Left lung (tissue), 14 donors: Measurements from ENCODE around the gene KRTAP7-1. TPM values are rescaled to one million over a fixed set of nuclear protein-coding genes. Genes with fewer than 3 reads are reported as not detected.

Experiments
- ATAC-seq: fragments of 200-7000 bp; cut with Tn5 transposase; one replicate; pipeline ENCODE4 v1.9.1; 2020; ENCODE audit warnings: moderate library complexity
- DNase-seq, 4 donors: peaks; one replicate each; pipeline ENCODE4 v3.0.0-alpha.2; 2013 to 2020
- H3K27ac ChIP-seq, 2 donors: fragments of 200-600 bp; sonication (generic) in 1 of 2; one replicate each; pipeline versions ENCODE4 v1.5.0 to v1.8.0; 2020 to 2021
- H3K27me3 ChIP-seq, 2 donors: fragments of 200-600 bp; sonication (generic) in 1 of 2; one replicate each; pipeline versions ENCODE4 v1.5.0 to v1.8.0; 2020 to 2021
- H3K36me3 ChIP-seq, 2 donors: fragments of 200-600 bp; sonication (generic) in 1 of 2; one replicate each; pipeline versions ENCODE4 v1.5.0 to v1.8.0; 2020 to 2021
- H3K4me1 ChIP-seq, 2 donors: fragments of 200-600 bp; one replicate each; pipeline ENCODE4 v1.8.0; 2021
- H3K4me3 ChIP-seq, 2 donors: fragments of 200-600 bp; sonication (generic) in 1 of 2; one replicate each; pipeline versions ENCODE4 v1.5.0 to v1.8.0; 2020 to 2021; ENCODE audit warnings: mild to moderate bottlenecking in 1 of 2
- H3K9me3 ChIP-seq, 2 donors: fragments of 200-600 bp; sonication (generic) in 1 of 2; one replicate each; pipeline versions ENCODE4 v1.5.0 to v1.8.0; 2020 to 2021
- CTCF ChIP-seq, 2 donors: fragments of 200-600 bp; sonication (generic) in 1 of 2; IDR thresholded peaks; one replicate each; pipeline versions ENCODE4 v1.5.0 to v1.8.0; 2021; ENCODE audit warnings: antibody characterized with exemption in 2 of 2
- intact Hi-C, 2 donors: fragments of 100-400 bp; cut with DNase I; formaldehyde crosslinking; loops; one replicate each; pipeline versions ENCODE4 v1.11.2 to v1.14.2; 2022
- long read RNA-seq, 12 donors: library from polyadenylated mRNA in 2 of 12; unstranded in 2 of 12; transcript quantifications; one replicate each; pipeline ENCODE4 v2.0.0 and lab custom pipeline, GENCODE V29; 2019 to 2026
- polyA plus RNA-seq, 6 donors: library from polyadenylated mRNA; unstranded; fragments of 120-200 nt; gene quantifications; one replicate each; pipeline ENCODE4 v1.2.1, GENCODE V29; 2013; ENCODE audit not compliant: insufficient read length in 6 of 6
- total RNA-seq, 2 donors: library from RNA; stranded (reverse); fragmentation: NEBNext Ultra II Directional; extraction: Animal tissue kit (Norgen Biotek cat#: 25700); gene quantifications; one replicate each; pipeline ENCODE4 v1.2.1, GENCODE V29; 2021
- donor health status: DM: no; HTN: yes; CAD: no.
- donor health status: DM: no; HTN: no; CAD: no.

Gene KRTAP7-1, protein sequence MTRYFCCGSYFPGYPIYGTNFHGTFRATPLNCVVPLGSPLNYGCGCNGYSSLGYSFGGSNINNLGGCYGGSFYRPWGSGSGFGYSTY
- total RNA-seq (not detected), polyA plus RNA-seq (not detected)
- long read RNA-seq, donor 1, result 0 reads
- long read RNA-seq, donor 2, result 0 reads
- long read RNA-seq, donor 3, result 0 reads
- long read RNA-seq, donor 4, result 0 reads
- long read RNA-seq, donor 5, result 0 reads
- long read RNA-seq, donor 6, result 0 reads
- long read RNA-seq, donor 7, result 0 reads
- long read RNA-seq, donor 8, result 0 reads
- long read RNA-seq, donor 9, result 0 reads
- long read RNA-seq, donor 10, result 0 reads
- long read RNA-seq, donor 11, result 0 reads
- long read RNA-seq, donor 12, result 0 reads

DNA sequence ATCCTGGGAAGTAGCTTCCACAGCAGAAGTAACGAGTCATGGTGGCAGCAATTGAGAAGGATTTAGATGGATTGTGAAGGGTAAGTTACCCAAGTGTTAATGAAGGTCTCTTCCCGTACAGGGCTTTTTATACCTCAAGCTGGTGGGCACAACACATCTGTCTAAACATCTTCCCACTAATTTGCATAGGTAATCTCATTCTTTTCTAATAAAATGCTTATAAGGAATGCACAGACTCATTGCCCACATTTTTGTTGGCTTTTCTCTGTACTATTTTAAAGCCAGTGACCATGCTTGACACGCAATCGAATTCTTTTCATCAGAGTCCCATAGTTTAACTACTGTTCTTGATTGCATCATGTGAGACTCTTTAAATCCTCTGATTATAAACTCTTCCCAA, at the start of gene KRTAP7-1:
Gene KRTAP7-1 (minus strand): TSS at position 101 of the 400 bp plus-strand sequence. CDS start 61 bp downstream, at position 40.
- ATAC-seq (no peak), DNase-seq (no peak)
- Histone ChIP-seq H3K36me3 (no peaks in the 10 kb centered on the region), H3K4me1 (no peaks in the 10 kb centered on the region), H3K27me3 (no peaks in the 10 kb centered on the region), H3K4me3 (no peak within 1 kb of the TSS), H3K9me3 (peaks cover 0 to 12% of the 10 kb centered on the region in 2 donors), H3K27ac (no peak within 1 kb of the TSS)
- intact Hi-C loops, result loop anchor here in 1 of 2 donors (10.0 kb wide), 1 partner anchor 255 kb away; no protein-coding TSS in a partner anchor
- TF ChIP-seq CTCF (IDR thresholded peaks at IDR 0.05), result no peak

DNA sequence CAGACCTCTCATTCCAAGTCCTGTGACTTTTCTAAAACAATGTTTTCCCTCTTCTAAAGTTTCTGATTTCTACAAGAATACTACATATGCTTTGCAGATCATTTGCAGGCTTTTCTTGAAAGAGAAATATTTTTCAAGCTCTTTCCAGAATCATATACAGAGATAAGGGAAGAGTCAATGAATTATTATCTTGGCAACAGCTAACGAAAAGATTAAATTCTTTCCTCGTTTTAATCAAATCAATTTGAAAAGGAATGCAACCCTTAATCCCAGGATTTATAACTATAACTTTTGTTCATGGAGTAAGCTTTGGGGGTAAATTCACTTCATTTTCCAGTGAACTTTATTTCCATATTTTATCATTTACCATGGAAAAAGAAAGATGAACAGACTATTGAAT, 45.0 kb upstream of the KRTAP7-1 start:
- DNase-seq, result no peak
- Histone ChIP-seq H3K27ac (no peak overlapping the region), H3K4me1 (no peaks in the 10 kb centered on the region), H3K36me3 (no peaks in the 10 kb centered on the region), H3K27me3 (no peaks in the 10 kb centered on the region), H3K4me3 (no peak overlapping the region), H3K9me3 (peaks cover 0 to 3% of the 10 kb centered on the region in 2 donors)
- no peak for TF ChIP-seq CTCF (IDR thresholded peaks at IDR 0.05)
- intact Hi-C loops, result no loop called here
- ATAC-seq, result no peak

DNA sequence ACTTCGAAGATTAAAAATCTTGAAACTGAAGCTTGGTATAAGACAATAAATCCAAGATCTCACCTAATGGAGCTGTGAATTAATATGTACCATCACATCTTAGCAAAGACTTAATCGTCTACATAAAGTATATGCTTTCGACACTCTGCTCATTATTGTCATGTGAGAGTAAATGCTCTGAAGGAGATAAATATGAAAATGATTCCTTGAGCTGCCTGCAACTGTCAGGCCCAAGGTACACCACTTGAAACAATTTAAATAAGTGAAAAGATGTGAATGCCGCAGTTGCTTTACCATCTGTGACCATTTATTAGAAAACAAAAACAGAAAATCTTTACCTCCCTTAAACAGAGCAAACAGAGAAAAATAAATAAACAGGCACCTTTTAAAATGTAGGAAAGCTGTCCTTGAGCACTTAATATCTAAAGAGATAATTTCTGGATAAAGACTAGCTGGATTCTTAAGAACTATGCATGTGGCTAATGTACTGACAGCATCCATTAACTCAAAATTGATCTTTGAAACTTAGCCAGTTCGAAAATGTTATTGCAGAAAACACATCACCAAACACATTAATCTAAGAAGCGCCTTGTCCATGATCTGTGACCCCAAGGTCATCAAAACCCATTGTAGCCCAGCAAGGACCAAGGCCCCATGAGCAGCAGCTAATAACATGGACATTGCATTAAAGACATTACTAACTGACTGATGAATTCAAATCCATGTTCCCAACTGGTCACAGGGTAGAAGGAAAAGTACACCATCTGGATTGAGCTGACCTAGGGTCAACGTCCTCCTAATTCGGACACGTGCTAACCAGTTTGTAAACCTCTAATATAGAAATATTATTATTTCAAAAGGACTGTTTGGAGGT, 18.3 kb upstream of the KRTAP7-1 start:
- no peak for TF ChIP-seq CTCF (IDR thresholded peaks at IDR 0.05)
- Histone ChIP-seq H3K27ac (no peak overlapping the region), H3K4me3 (no peak overlapping the region), H3K36me3 (no peaks in the 10 kb centered on the region), H3K9me3 (peaks cover 0 to 2% of the 10 kb centered on the region in 2 donors), H3K4me1 (no peaks in the 10 kb centered on the region), H3K27me3 (no peaks in the 10 kb centered on the region)
- intact Hi-C loops, result no loop called here
- DNase-seq (no peak), ATAC-seq (no peak)

DNA sequence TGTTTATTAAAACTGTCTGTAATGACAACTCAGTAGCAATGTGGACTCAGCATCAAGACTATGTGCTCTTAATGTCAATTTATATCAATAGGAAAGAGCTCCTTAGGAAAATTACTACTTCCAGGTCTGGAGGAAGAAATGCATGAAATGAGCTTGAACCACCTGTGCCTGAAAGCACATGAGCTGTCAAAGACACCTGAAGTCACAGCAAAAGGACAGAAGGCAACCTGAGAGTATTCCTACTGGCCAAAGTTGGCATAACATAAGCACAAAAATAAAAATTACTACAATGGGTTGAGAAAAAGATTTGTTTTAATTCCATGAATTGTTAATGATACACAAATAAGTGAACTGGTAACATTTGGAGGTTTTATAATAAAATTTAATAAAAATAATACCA, 13.4 kb upstream of the KRTAP7-1 start:
- intact Hi-C loops, result no loop called here
- DNase-seq (no peak), ATAC-seq (no peak)

More for the DNA sequence above, 13.4 kb upstream of the KRTAP7-1 start:
- Histone ChIP-seq H3K4me3 (no peak overlapping the region), H3K36me3 (no peaks in the 10 kb centered on the region), H3K4me1 (no peaks in the 10 kb centered on the region), H3K27ac (no peak overlapping the region), H3K27me3 (no peaks in the 10 kb centered on the region), H3K9me3 (no peaks in the 10 kb centered on the region)
- no peak for TF ChIP-seq CTCF (IDR thresholded peaks at IDR 0.05)
